Lung (tissue), 12 donors: ENCODE measurements around the gene SLFN12. TPM values are rescaled to one million over a fixed set of nuclear protein-coding genes. Genes with fewer than 3 reads are reported as not detected.
A peak's percentile ranks its signal among the peaks of the same experiment; 100 is the strongest.

Source experiments
- ATAC-seq: fragments of 200-7000 bp; cut with Tn5 transposase; one replicate; pipeline ENCODE4 v1.9.1; 2020; ENCODE audit warnings: moderate number of reproducible peaks; ENCODE audit not compliant: insufficient read depth, low FRiP score
- DNase-seq, 3 donors: peaks; one replicate each; pipeline ENCODE4 v3.0.0-alpha.2; 2013 to 2017
- H3K27ac ChIP-seq, 2 donors: one replicate each; pipeline ENCODE4 v1.5.1; 2013; ENCODE audit warnings: mild to moderate bottlenecking in 2 of 2, moderate library complexity in 2 of 2, control low read depth in 1 of 2, inconsistent platforms in 1 of 2, low read depth in 1 of 2, low read length in 1 of 2
- H3K27me3 ChIP-seq, 3 donors: one replicate each; pipeline ENCODE4 v1.5.1; 2013; ENCODE audit warnings: low read length in 2 of 3; ENCODE audit not compliant: control insufficient read depth in 3 of 3, insufficient read depth in 3 of 3
- H3K36me3 ChIP-seq, 4 donors: one replicate each; pipeline ENCODE4 v1.5.1; 2013; ENCODE audit warnings: low read length in 4 of 4, mild to moderate bottlenecking in 1 of 4, moderate library complexity in 1 of 4; ENCODE audit not compliant: control insufficient read depth in 4 of 4, insufficient read depth in 4 of 4
- H3K4me1 ChIP-seq, 5 donors: one replicate each; pipeline ENCODE4 v1.5.1; 2013; ENCODE audit warnings: low read length in 5 of 5, mild to moderate bottlenecking in 2 of 5, moderate library complexity in 1 of 5; ENCODE audit not compliant: control insufficient read depth in 5 of 5, insufficient read depth in 5 of 5
- H3K4me3 ChIP-seq: one replicate; pipeline ENCODE4 v1.5.1; 2013; ENCODE audit warnings: mild to moderate bottlenecking, control low read depth, moderate library complexity
- H3K9ac ChIP-seq, 2 donors: one replicate each; pipeline ENCODE4 v1.5.1; 2013; ENCODE audit warnings: low read length in 2 of 2, control low read depth in 1 of 2; ENCODE audit not compliant: insufficient read depth in 1 of 2
- H3K9me3 ChIP-seq, 4 donors: one replicate each; pipeline ENCODE4 v1.5.1; 2013; ENCODE audit warnings: low read length in 3 of 4, mild to moderate bottlenecking in 1 of 4, moderate library complexity in 1 of 4; ENCODE audit not compliant: control insufficient read depth in 4 of 4, insufficient read depth in 3 of 4
- whole genome bisulfite sequencing, 2 donors: extraction: QIAGEN DNeasy Blood & Tissue Kit; methylation state at CpG; one replicate each; pipeline ENCODE4 v1.1.7; 2013; 5-methylcytosine and 5-hydroxymethylcytosine counted together
- polyA plus RNA-seq, 2 donors: library from polyadenylated mRNA; stranded (reverse); fragments of 200-250 nt; gene quantifications; one replicate each; pipeline ENCODE4 v1.2.1, GENCODE V29; 2013
- total RNA-seq, 2 donors: library from RNA; depleted of rRNA in 1 of 2; stranded (reverse); fragments of >200 nt in 1 of 2; gene quantifications; one replicate each; pipeline ENCODE4 v1.2.1, GENCODE V29; 2014 to 2021
- TF ChIP-seq, protein P1 (sequence below): IDR thresholded peaks from 2 replicates; pipeline ENCODE4 v1.5.1; 2012; ENCODE audit warnings: mild to moderate bottlenecking; ENCODE audit errors: control extremely low read depth, extremely low read depth
- donor health status: control.
- donor health status: control.
- donor health status: Bipolar disorder and iron deficiency.
- donor health status: healthy.
- donor health status: DM: yes; HTN: yes; CAD: no.

Gene SLFN12
- total and polyA plus RNA-seq, 4 donors: 2.9 to 27.4 (median 8.0) TPM

GRCh38 chr17:35438433-35438832 lies 6.1 kb upstream of the SLFN12 start:
- H3K4me3 ChIP-seq: no peak overlapping the region
- peaks cover 0 to 10% (median 4%) of the 10 kb centered on the region in 5 donors for H3K4me1 ChIP-seq
- H3K27ac ChIP-seq: no peak overlapping the region
- DNase-seq (no peak), ATAC-seq (no peak)
- peaks cover 0 to 13% (median 0%) of the 10 kb centered on the region in 3 donors for H3K27me3 ChIP-seq
- peaks cover 0 to 2% (median 0%) of the 10 kb centered on the region in 4 donors for H3K36me3 ChIP-seq
- no peak overlapping the region for H3K9ac ChIP-seq
- H3K9me3 ChIP-seq: no peaks in the 10 kb centered on the region
- TF ChIP-seq, protein P1, sequence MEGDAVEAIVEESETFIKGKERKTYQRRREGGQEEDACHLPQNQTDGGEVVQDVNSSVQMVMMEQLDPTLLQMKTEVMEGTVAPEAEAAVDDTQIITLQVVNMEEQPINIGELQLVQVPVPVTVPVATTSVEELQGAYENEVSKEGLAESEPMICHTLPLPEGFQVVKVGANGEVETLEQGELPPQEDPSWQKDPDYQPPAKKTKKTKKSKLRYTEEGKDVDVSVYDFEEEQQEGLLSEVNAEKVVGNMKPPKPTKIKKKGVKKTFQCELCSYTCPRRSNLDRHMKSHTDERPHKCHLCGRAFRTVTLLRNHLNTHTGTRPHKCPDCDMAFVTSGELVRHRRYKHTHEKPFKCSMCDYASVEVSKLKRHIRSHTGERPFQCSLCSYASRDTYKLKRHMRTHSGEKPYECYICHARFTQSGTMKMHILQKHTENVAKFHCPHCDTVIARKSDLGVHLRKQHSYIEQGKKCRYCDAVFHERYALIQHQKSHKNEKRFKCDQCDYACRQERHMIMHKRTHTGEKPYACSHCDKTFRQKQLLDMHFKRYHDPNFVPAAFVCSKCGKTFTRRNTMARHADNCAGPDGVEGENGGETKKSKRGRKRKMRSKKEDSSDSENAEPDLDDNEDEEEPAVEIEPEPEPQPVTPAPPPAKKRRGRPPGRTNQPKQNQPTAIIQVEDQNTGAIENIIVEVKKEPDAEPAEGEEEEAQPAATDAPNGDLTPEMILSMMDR: no peak

DNA sequence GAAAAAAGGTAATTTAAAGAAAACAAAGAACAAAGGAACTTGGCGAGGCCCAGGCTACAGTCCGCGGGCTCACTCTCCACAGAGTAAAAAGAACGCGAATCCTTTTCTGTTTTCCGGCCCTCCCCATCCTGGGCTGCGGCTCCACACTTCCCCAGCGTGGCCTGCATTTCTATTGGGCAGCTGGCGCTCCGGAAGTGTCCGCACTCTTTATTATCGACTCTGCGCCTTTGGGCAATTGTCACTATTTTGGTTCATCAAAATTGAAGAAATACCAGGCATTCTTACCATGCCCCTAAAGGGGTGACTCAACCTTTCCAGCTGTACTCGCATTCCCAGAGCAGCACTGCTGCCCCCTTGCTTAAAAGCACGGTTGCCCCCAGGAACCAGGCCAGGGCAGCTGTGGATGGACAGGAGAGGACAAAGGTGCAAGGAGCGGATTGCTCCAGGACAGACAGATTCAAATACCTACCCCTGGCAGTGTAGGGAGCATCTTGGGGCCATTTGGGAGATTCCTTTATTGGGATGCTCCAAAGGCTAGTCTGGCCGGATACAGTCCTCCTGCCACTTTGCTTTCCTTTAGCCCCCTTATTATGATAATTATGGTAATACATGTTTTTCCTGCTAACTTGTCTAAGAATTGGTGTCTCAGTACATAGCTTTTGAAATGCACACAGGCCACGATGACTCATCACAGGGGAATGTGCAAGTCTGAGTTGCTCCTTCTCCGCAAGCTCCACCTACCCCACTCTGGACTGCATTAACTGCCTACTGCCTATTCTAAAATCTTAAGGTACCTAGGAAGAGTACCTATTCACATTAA lies 985 bp upstream of the SLFN12 start:
- H3K27ac ChIP-seq: peak overlapping the region; percentile 74 to 95
- H3K27me3 ChIP-seq: peaks cover 0 to 9% (median 0%) of the 10 kb centered on the region in 3 donors
- no peaks in the 10 kb centered on the region for H3K36me3 ChIP-seq
- no peaks in the 10 kb centered on the region for H3K9me3 ChIP-seq
- H3K9ac ChIP-seq: peak overlapping the region in 1 of 2 donors; percentile 89
- ATAC-seq (peak; percentile 85), DNase-seq (peak; percentile 87 to 96 (median 94))
- H3K4me1 ChIP-seq: peaks cover 0 to 33% (median 8%) of the 10 kb centered on the region in 5 donors
- TF ChIP-seq, protein P1: no peak
- WGBS, 2 donors: 9 to 12% methylated on average over 18 to 19 of the region's 19 CpGs
- peak overlapping the region; percentile 62 for H3K4me3 ChIP-seq

DNA sequence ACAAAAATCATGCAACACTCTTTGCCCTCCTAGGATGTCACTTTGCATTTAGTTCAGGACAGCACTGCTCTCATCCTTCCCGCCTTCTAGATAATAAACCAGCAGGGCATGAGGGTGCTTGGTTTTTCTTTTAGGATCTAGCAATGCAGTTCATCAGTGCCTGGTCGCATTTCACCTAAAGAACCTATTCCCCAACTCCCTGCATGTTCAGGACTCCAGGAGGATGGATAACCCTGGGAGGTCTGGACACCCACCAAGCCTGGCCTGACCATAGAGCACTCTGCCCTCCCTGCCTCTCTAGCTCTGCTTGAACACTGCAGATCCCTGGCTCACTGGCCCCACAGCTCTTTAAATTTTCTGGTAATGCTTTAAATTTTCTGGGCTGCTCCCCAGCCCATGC lies 2.6 kb downstream of the SLFN12 start:
- WGBS, 2 donors: 94 to 96% methylated on average over 2 of the region's 2 CpGs
- Histone ChIP-seq H3K9me3 (no peaks in the 10 kb centered on the region), H3K4me1 (peaks cover 0 to 31% (median 8%) of the 10 kb centered on the region in 5 donors), H3K36me3 (no peaks in the 10 kb centered on the region), H3K27ac (no peak overlapping the region), H3K4me3 (no peak overlapping the region), H3K27me3 (peaks cover 0 to 18% (median 0%) of the 10 kb centered on the region in 3 donors), H3K9ac (no peak overlapping the region)
- ATAC-seq (no peak), DNase-seq (no peak)
- TF ChIP-seq, protein P1: no peak
